Caco-2 (cell line): ENCODE results near the gene WBP4. TPM values are rescaled to one million over a fixed set of nuclear protein-coding genes. Genes with fewer than 3 reads are reported as not detected.
"Not testable (repeated sequence)": the region's sequence is repeated elsewhere in the genome, so short reads cannot be mapped to it uniquely, and the experiment has no call there.

Experiments
- BruUV-seq: library from RNA; stranded (reverse); fragments of 400-500 nt; replicated peaks from 2 replicates; lab custom pipeline; 2021; lab: Mats Ljungman, UMichigan
- CTCF ChIA-PET: fragments of 300-600 bp; sonication (Branson Sonifier 250); formaldehyde crosslinking; loops from one replicate; lab custom pipeline; 2022; ENCODE audit warnings: antibody characterized with exemption; lab: Charles Lee
- POLR2A ChIA-PET: fragments of 300-600 bp; sonication (Branson Sonifier 250); formaldehyde crosslinking; loops from one replicate; lab custom pipeline; 2022; ENCODE audit warnings: antibody characterized with exemption; lab: Charles Lee
- DNase-seq, 2 experiments: peaks; one replicate each; pipeline versions ENCODE4 v3.0.0 to v3.0.0-alpha.2; 2020 to 2022
- H3K27me3 ChIP-seq: replicated peaks from 2 replicates; pipeline ENCODE4 v1.6.0; 2011; ENCODE audit warnings: low read length; ENCODE audit not compliant: control insufficient read depth, insufficient read depth
- H3K36me3 ChIP-seq: 2 replicates; pipeline ENCODE4 v1.5.1; 2011; ENCODE audit warnings: low read length; ENCODE audit not compliant: control insufficient read depth, insufficient read depth
- H3K4me1 ChIP-seq: fragments of 250-450 bp; sonication (Bioruptor Pico); 2 replicates; pipeline ENCODE4 v1.5.1; 2020; ENCODE audit warnings: mild to moderate bottlenecking
- H3K4me3 ChIP-seq: 2 replicates; pipeline ENCODE4 v1.5.1; 2011; ENCODE audit warnings: low read depth, mild to moderate bottlenecking, control low read depth, low read length
- H3K9me3 ChIP-seq: fragments of 250-450 bp; sonication (Bioruptor Pico); 2 replicates; pipeline ENCODE4 v1.5.1; 2020; ENCODE audit warnings: mild to moderate bottlenecking, moderate library complexity
- H3K27ac Mint-ChIP-seq: one replicate; pipeline ENCODE4 v1.8.0; 2022; ENCODE audit warnings: mixed read lengths; ENCODE audit not compliant: unreplicated experiment
- H3K27me3 Mint-ChIP-seq: one replicate; pipeline ENCODE4 v1.8.0; 2022; ENCODE audit warnings: mixed read lengths; ENCODE audit not compliant: insufficient read depth, unreplicated experiment
- H3K36me3 Mint-ChIP-seq: one replicate; pipeline ENCODE4 v1.8.0; 2022; ENCODE audit warnings: mild to moderate bottlenecking, mixed read lengths; ENCODE audit not compliant: insufficient read depth, unreplicated experiment
- H3K4me1 Mint-ChIP-seq: one replicate; pipeline ENCODE4 v1.8.0; 2022; ENCODE audit warnings: low read depth, mixed read lengths; ENCODE audit not compliant: unreplicated experiment
- H3K4me3 Mint-ChIP-seq: one replicate; pipeline ENCODE4 v1.8.0; 2022; ENCODE audit warnings: mild to moderate bottlenecking, moderate library complexity, mixed read lengths; ENCODE audit not compliant: unreplicated experiment
- H3K9me3 Mint-ChIP-seq: one replicate; pipeline ENCODE4 v1.8.0; 2022; ENCODE audit warnings: mixed read lengths; ENCODE audit not compliant: unreplicated experiment
- CTCF ChIP-seq, 2 experiments: fragments of 200-600 bp in 1 of 2; IDR thresholded peaks; 1 replicate in 1 of 2; 2 replicates in 1 of 2; pipeline versions ENCODE4 v1.5.1 to v1.8.0; 2011 to 2022; ENCODE audit warnings: antibody characterized with exemption in 1 of 2, control low read depth in 1 of 2, inconsistent platforms in 1 of 2, low read depth in 1 of 2, low read length in 1 of 2, mild to moderate bottlenecking in 1 of 2, moderate library complexity in 1 of 2; ENCODE audit not compliant: insufficient read depth in 1 of 2, severe bottlenecking in 1 of 2, unreplicated experiment in 1 of 2
- intact Hi-C: fragments of 100-400 bp; cut with micrococcal nuclease; formaldehyde crosslinking; loops from one replicate; pipeline ENCODE4 v1.10.0; 2022; ENCODE audit not compliant: unreplicated experiment
- total RNA-seq: library from RNA; stranded (reverse); gene quantifications from 2 replicates; pipeline ENCODE4 v1.2.3, GENCODE V29; 2022

Gene WBP4
- total RNA-seq, 1 experiment from 2014 or later = 13.6 TPM

- BruUV-seq = no TSS peak
- no peaks in the 10 kb centered on the region; the same call in 1 of the 2 replicates for H3K36me3 ChIP-seq
- H3K4me3 Mint-ChIP-seq = no peak overlapping the region
- H3K4me1 Mint-ChIP-seq = peaks cover 10% of the 10 kb centered on the region
- H3K9me3 ChIP-seq = peaks cover 10% of the 10 kb centered on the region; the same call in 1 of the 2 replicates
- no peaks in the 10 kb centered on the region for H3K27me3 Mint-ChIP-seq
- peaks cover 15% of the 10 kb centered on the region for H3K9me3 Mint-ChIP-seq
- ChIA-PET POLR2A (interaction anchor here (0.6 kb wide), 1 partner anchor 14 kb away, joined by 16 read pairs; no protein-coding TSS in a partner anchor), CTCF (no interaction called here)
- intact Hi-C loops = no loop called here
- no peaks in the 10 kb centered on the region for H3K4me1 ChIP-seq
- no peak overlapping the region for H3K4me3 ChIP-seq
- no peaks in the 10 kb centered on the region for H3K27me3 ChIP-seq
- no peak for TF ChIP-seq CTCF (IDR thresholded peaks at IDR 0.05; ENCODE audit: insufficient read depth in 1 of 2, low read depth in 1 of 2, low read length in 1 of 2, severe bottlenecking in 1 of 2, unreplicated experiment in 1 of 2)
- no peak overlapping the region for H3K27ac Mint-ChIP-seq
- DNase-seq = no peak
- peaks cover 49% of the 10 kb centered on the region for H3K36me3 Mint-ChIP-seq
Observed at GRCh38 chr13:41039746-41040145, 21.6 kb upstream of the WBP4 start.

GRCh38 chr13:41040584-41041334 is 20.6 kb upstream of the WBP4 start:
- no peaks in the 10 kb centered on the region for H3K27me3 Mint-ChIP-seq
- TF ChIP-seq CTCF (IDR thresholded peaks at IDR 0.05; ENCODE audit: insufficient read depth in 1 of 2, low read depth in 1 of 2, low read length in 1 of 2, severe bottlenecking in 1 of 2, unreplicated experiment in 1 of 2) = no peak
- POLR2A ChIA-PET = interaction anchor here (0.6 kb wide), 1 partner anchor 922 kb away, joined by 4 read pairs; no protein-coding TSS in a partner anchor
- CTCF ChIA-PET = no interaction called here
- Histone ChIP-seq H3K4me1 (no peaks in the 10 kb centered on the region), H3K27me3 (no peaks in the 10 kb centered on the region), H3K9me3 (peaks cover 10% of the 10 kb centered on the region; the same call in 1 of the 2 replicates), H3K36me3 (no peaks in the 10 kb centered on the region; the same call in 1 of the 2 replicates), H3K4me3 (no peak overlapping the region)
- intact Hi-C loops = no loop called here
- no TSS peak for BruUV-seq
- peaks cover 55% of the 10 kb centered on the region for H3K36me3 Mint-ChIP-seq
- no peak overlapping the region for H3K4me3 Mint-ChIP-seq
- H3K27ac Mint-ChIP-seq = no peak overlapping the region
- peaks cover 25% of the 10 kb centered on the region for H3K9me3 Mint-ChIP-seq
- peaks cover 6% of the 10 kb centered on the region for H3K4me1 Mint-ChIP-seq
- DNase-seq = no peak

GRCh38 chr13:41042419-41042818 is 18.9 kb upstream of the WBP4 start:
- H3K27ac Mint-ChIP-seq, H3K9me3 ChIP-seq, intact Hi-C loops, H3K4me1 ChIP-seq, H3K4me3 ChIP-seq, H3K4me1 Mint-ChIP-seq, BruUV-seq, H3K27me3 ChIP-seq, H3K27me3 Mint-ChIP-seq, POLR2A ChIA-PET, DNase-seq, H3K36me3 ChIP-seq, CTCF ChIA-PET, H3K4me3 Mint-ChIP-seq: not testable (repeated sequence)
- peaks cover 41% of the 10 kb centered on the region for H3K9me3 Mint-ChIP-seq
- peaks cover 70% of the 10 kb centered on the region for H3K36me3 Mint-ChIP-seq
